ENCODE results near the gene AADACL4. TPM values are rescaled to one million over a fixed set of nuclear protein-coding genes. Genes with fewer than 3 reads are reported as not detected.

Gene AADACL4
- polyA plus RNA-seq, 3 donors, result 1.2 TPM; not detected in 2

Other genes starting within 250 kb of the AADACL4 start
- gene DHRS3, start 25.9 kb upstream of the AADACL4 start, polyA plus RNA-seq, result 100 to 1,000 TPM in 1 of 3 donors, 10 to 100 TPM in 2; 92.1 to 173 (median 96.7) TPM
- gene AADACL3, start 72.0 kb downstream of the AADACL4 start, polyA plus RNA-seq, result under 1 TPM in 1 of 3 donors, not detected in 2; 0.04 TPM
- under 1 TPM in 2 of 3 donors, not detected in 1; 0.03 to 0.11 TPM for gene CFAP107, start 102.1 kb downstream of the AADACL4 start, polyA plus RNA-seq
- not detected for gene PRAMEF12, start 129.7 kb downstream of the AADACL4 start, polyA plus RNA-seq
- gene PRAMEF1, start 147.3 kb downstream of the AADACL4 start, polyA plus RNA-seq, result not detected
- not detected for gene PRAMEF11, start 187.3 kb downstream of the AADACL4 start, polyA plus RNA-seq
- gene HNRNPCL1, start 204.6 kb downstream of the AADACL4 start, polyA plus RNA-seq, result not detected
- gene PRAMEF2, start 213.0 kb downstream of the AADACL4 start, polyA plus RNA-seq, result not detected
- gene PRAMEF4, start 242.1 kb downstream of the AADACL4 start, polyA plus RNA-seq, result not detected